Astrocyte (in vitro differentiated cells and primary cell): ENCODE measurements around the gene SEC24D. TPM values are rescaled to one million over a fixed set of nuclear protein-coding genes. Genes with fewer than 3 reads are reported as not detected.

Experiments used
- DNase-seq: peaks from one replicate; pipeline ENCODE4 v3.0.0-alpha.2; 2010; ENCODE audit warnings: low read depth
- FAIRE-seq: peaks from 2 replicates; lab custom pipeline; 2011; peaks lifted over from hg19 to GRCh38; lab: Jason Lieb, UNC
- H2AFZ ChIP-seq: 2 replicates; pipeline ENCODE4 v1.6.0; 2012; ENCODE audit warnings: low read depth, low read length, inconsistent platforms
- H3K27ac ChIP-seq: 2 replicates; pipeline ENCODE4 v1.5.1; 2011; ENCODE audit warnings: low read depth, low read length, inconsistent platforms
- H3K27me3 ChIP-seq: 2 replicates; pipeline ENCODE4 v1.6.0; 2011; ENCODE audit warnings: low read length, inconsistent platforms; ENCODE audit not compliant: insufficient read depth
- H3K36me3 ChIP-seq: 2 replicates; pipeline ENCODE4 v1.5.1; 2011; ENCODE audit warnings: low read length, inconsistent platforms; ENCODE audit not compliant: insufficient read depth
- H3K4me1 ChIP-seq: 2 replicates; pipeline ENCODE4 v1.5.1; 2011; ENCODE audit warnings: low read length, inconsistent platforms; ENCODE audit not compliant: insufficient read depth
- H3K4me2 ChIP-seq: 2 replicates; pipeline ENCODE4 v1.6.0; 2012; ENCODE audit warnings: low read length, inconsistent platforms
- H3K4me3 ChIP-seq: 2 replicates; pipeline ENCODE4 v1.5.1; 2011; ENCODE audit warnings: low read depth, mild to moderate bottlenecking, low read length, inconsistent platforms; ENCODE audit not compliant: insufficient read depth
- H3K79me2 ChIP-seq: 2 replicates; pipeline ENCODE4 v1.6.0; 2012; ENCODE audit warnings: mild to moderate bottlenecking, low read length, inconsistent platforms; ENCODE audit not compliant: insufficient read depth
- H3K9ac ChIP-seq: 2 replicates; pipeline ENCODE4 v1.6.0; 2012; ENCODE audit warnings: mild to moderate bottlenecking, low read length, inconsistent platforms
- H3K9me3 ChIP-seq: 2 replicates; pipeline ENCODE4 v1.5.1; 2012; ENCODE audit warnings: low read depth, mild to moderate bottlenecking, low read length, inconsistent platforms; ENCODE audit not compliant: insufficient read depth
- H4K20me1 ChIP-seq: 2 replicates; pipeline ENCODE4 v1.6.0; 2012; ENCODE audit warnings: low read length, inconsistent platforms; ENCODE audit not compliant: insufficient read depth
- H3K27ac Mint-ChIP-seq: one replicate; pipeline ENCODE4 v1.8.0; 2021; ENCODE audit warnings: mild to moderate bottlenecking, mixed read lengths; ENCODE audit not compliant: unreplicated experiment
- H3K27me3 Mint-ChIP-seq: one replicate; pipeline ENCODE4 v1.8.0; 2021; ENCODE audit warnings: low read depth, mixed read lengths; ENCODE audit not compliant: unreplicated experiment
- H3K36me3 Mint-ChIP-seq: one replicate; pipeline ENCODE4 v1.8.0; 2021; ENCODE audit warnings: low read depth, mixed read lengths; ENCODE audit not compliant: unreplicated experiment
- H3K4me1 Mint-ChIP-seq: one replicate; pipeline ENCODE4 v1.8.0; 2021; ENCODE audit warnings: low read depth, mixed read lengths; ENCODE audit not compliant: unreplicated experiment
- H3K4me3 Mint-ChIP-seq: one replicate; pipeline ENCODE4 v1.8.0; 2021; ENCODE audit warnings: mild to moderate bottlenecking, moderate library complexity, mixed read lengths; ENCODE audit not compliant: unreplicated experiment
- H3K9me3 Mint-ChIP-seq: one replicate; pipeline ENCODE4 v1.8.0; 2021; ENCODE audit warnings: mild to moderate bottlenecking, mixed read lengths; ENCODE audit not compliant: unreplicated experiment
- CTCF ChIP-seq: IDR thresholded peaks from 2 replicates; pipeline ENCODE4 v1.5.1; 2011; ENCODE audit warnings: low read depth, mild to moderate bottlenecking, inconsistent platforms, low read length, moderate library complexity; ENCODE audit not compliant: insufficient read depth
- EZH2 ChIP-seq: IDR thresholded peaks from 2 replicates; pipeline ENCODE4 v1.6.1; 2012; ENCODE audit warnings: mild to moderate bottlenecking, low read length, inconsistent platforms; ENCODE audit not compliant: insufficient read depth
- total RNA-seq: library from RNA; stranded (reverse); gene quantifications from 2 replicates; pipeline ENCODE4 v1.2.1, GENCODE V29; 2021

SEC24D gene
- total RNA-seq, 1 donor from 2014 or later, result 187 TPM

DNA sequence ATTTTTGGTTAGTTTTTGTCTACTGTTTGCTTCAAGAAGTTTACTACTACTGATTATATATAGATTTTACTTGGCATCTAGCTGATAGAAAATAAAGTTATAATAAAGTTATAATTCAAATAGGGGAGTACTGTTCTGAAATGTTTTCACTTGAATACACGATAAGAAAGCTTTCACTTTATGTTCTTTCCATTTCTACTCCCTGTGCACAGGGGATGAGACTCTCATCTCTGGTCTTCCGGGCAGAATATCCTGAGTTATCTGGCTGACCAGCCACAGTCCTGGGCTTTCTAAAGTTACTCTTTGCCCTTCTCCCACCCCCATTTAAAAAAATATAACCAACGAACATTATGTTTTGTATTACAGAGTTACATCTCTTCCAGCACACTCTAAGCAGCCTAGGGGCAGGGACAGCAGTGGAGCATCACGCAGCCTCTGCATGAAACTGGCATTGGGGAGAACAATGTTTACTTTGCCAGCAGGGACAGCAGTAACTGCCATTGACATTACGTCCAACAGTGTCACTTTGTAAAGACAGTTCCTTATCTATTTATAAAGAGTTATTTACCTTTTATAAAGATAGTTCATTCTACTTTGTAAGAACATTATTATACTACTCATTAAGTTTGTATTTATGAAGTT lies 86.5 kb downstream of the SEC24D start:
- Mint-ChIP-seq H3K4me3 (no peak overlapping the region), H3K27ac (no peak overlapping the region)

GRCh38 chr4:118746251-118746919 lies 89.5 kb downstream of the SEC24D start:
- Mint-ChIP-seq H3K4me1 (peaks cover 10% of the 10 kb centered on the region), H3K27me3 (no peaks in the 10 kb centered on the region), H3K9me3 (peaks cover 2% of the 10 kb centered on the region), H3K36me3 (peaks cover 20% of the 10 kb centered on the region), H3K4me3 (no peak overlapping the region), H3K27ac (no peak overlapping the region)
- TF ChIP-seq EZH2, result no peak
- no peak for TF ChIP-seq CTCF
- DNase-seq (no peak), FAIRE-seq (no peak)
- no peak overlapping the region for H3K9ac ChIP-seq
- no peak overlapping the region for H3K4me2 ChIP-seq
- no peak overlapping the region for H3K27ac ChIP-seq
- H3K4me1 ChIP-seq, result no peaks in the 10 kb centered on the region
- H4K20me1 ChIP-seq, result peaks cover 44% of the 10 kb centered on the region
- no peaks in the 10 kb centered on the region for H3K9me3 ChIP-seq
- H3K4me3 ChIP-seq, result no peak overlapping the region
- H3K79me2 ChIP-seq, result peaks cover 45% of the 10 kb centered on the region
- peaks cover 67% of the 10 kb centered on the region for H3K36me3 ChIP-seq
- H3K27me3 ChIP-seq, result no peaks in the 10 kb centered on the region
- H2AFZ ChIP-seq, result no peak overlapping the region

More for the DNA sequence above, 86.5 kb downstream of the SEC24D start:
- H3K9ac ChIP-seq, result no peak overlapping the region
- no peaks in the 10 kb centered on the region for H3K27me3 Mint-ChIP-seq
- peaks cover 36% of the 10 kb centered on the region for H4K20me1 ChIP-seq
- TF ChIP-seq EZH2 (no peak), CTCF (no peak)
- H3K27me3 ChIP-seq, result no peaks in the 10 kb centered on the region
- no peak for FAIRE-seq
- H3K27ac ChIP-seq, result no peak overlapping the region
- H3K9me3 Mint-ChIP-seq, result no peaks in the 10 kb centered on the region
- DNase-seq, result no peak
- peaks cover 11% of the 10 kb centered on the region for H3K4me1 Mint-ChIP-seq
- no peak overlapping the region for H3K4me3 ChIP-seq
- peaks cover 78% of the 10 kb centered on the region for H3K36me3 ChIP-seq
- peaks cover 6% of the 10 kb centered on the region for H3K4me1 ChIP-seq
- H2AFZ ChIP-seq, result no peak overlapping the region
- peaks cover 33% of the 10 kb centered on the region for H3K79me2 ChIP-seq
- H3K9me3 ChIP-seq, result no peaks in the 10 kb centered on the region
- no peak overlapping the region for H3K4me2 ChIP-seq
- H3K36me3 Mint-ChIP-seq, result peaks cover 20% of the 10 kb centered on the region

- Mint-ChIP-seq H3K4me3 (no peak overlapping the region), H3K36me3 (peaks cover 17% of the 10 kb centered on the region), H3K4me1 (peaks cover 10% of the 10 kb centered on the region), H3K9me3 (peaks cover 2% of the 10 kb centered on the region), H3K27me3 (no peaks in the 10 kb centered on the region), H3K27ac (no peak overlapping the region)
- peaks cover 65% of the 10 kb centered on the region for H3K36me3 ChIP-seq
- no peak overlapping the region for H3K4me2 ChIP-seq
- TF ChIP-seq EZH2, result no peak
- TF ChIP-seq CTCF, result no peak
- H3K9ac ChIP-seq, result no peak overlapping the region
- FAIRE-seq, result no peak
- no peaks in the 10 kb centered on the region for H3K9me3 ChIP-seq
- no peak overlapping the region for H2AFZ ChIP-seq
- no peak for DNase-seq
- no peak overlapping the region for H3K27ac ChIP-seq
- peaks cover 50% of the 10 kb centered on the region for H4K20me1 ChIP-seq
- H3K4me3 ChIP-seq, result no peak overlapping the region
- peaks cover 48% of the 10 kb centered on the region for H3K79me2 ChIP-seq
- H3K4me1 ChIP-seq, result no peaks in the 10 kb centered on the region
- H3K27me3 ChIP-seq, result no peaks in the 10 kb centered on the region
These were observed 90.6 kb downstream of the SEC24D start for GRCh38 chr4:118745357-118745756.
